ENCODE results near the gene PLCXD3.

Gene PLCXD3

DNA sequence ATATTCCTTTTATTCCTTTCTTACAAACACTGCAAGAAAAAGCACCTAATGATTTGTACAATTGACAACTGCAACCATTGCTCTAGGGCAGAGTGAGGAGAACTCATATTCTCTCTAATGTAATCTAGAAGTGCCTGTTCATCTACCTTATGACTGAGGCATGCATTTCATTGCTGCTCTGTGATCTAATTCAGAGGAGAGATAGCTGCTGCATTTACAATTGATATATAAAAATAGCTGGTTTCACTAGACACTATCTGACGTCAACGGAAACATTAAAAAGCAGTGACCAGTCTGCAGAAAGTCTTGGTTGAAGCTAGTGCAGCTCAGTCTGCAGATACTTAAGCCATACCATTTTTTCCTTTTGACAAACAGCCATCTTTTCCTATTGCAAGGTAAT is 224.2 kb downstream of the PLCXD3 start:
- no peak for DNase-seq (ENCODE audit: low read depth)

GRCh38 chr5:41284938-41285337 is 225.5 kb downstream of the PLCXD3 start:
- no peak for DNase-seq (ENCODE audit: low read depth)

DNA sequence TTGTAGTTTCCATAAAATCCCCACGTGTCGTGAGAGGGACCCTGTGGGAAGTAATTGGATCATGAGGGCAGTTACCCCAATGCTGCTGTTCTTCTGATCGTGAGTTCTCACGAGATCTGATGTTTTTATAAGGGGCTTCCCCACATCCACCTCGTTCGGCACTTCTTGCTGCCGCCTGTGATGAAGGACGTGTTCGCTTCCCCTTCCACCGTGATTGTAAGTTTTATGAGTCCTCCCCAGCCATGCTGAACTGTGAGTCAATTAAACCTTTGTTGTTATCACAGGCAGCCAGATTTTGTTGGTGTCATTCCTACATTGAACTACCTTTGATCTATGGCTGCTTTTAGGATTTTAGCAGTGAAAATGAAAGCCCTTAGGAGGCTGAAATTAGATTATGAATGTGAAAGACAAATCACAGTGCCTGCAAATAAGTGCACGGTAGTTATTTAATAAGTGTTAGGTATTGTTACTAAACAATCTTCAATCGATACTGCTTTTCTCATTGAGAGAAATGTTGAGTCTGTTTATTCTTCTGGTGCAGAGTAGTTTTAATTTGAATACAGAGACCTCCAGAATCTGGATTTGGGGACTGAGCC is 229.1 kb downstream of the PLCXD3 start:
- DNase-seq (ENCODE audit: low read depth), result no peak

DNA sequence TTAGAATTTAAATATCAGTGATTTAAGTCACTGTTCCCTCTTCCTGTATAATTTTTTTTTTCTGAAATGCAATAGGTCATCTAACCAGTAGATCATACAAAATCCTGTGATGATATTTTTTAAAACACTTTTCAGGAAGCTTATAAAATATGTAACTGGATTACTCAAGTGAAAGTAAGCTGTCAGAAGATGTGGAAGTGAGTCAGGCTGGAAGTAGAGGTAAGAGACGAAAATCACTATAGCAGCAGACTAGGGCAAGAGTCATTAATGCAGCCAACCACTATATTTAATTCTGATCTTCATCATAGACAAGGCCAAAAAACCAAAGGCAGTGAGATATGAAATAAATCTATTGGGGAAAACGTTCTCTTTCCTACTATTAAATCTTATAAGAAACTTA is 231.4 kb downstream of the PLCXD3 start:
- no peak for DNase-seq (ENCODE audit: low read depth)

GRCh38 chr5:41277476-41278245 is 232.7 kb downstream of the PLCXD3 start:
- no peak for DNase-seq (ENCODE audit: low read depth)

DNA sequence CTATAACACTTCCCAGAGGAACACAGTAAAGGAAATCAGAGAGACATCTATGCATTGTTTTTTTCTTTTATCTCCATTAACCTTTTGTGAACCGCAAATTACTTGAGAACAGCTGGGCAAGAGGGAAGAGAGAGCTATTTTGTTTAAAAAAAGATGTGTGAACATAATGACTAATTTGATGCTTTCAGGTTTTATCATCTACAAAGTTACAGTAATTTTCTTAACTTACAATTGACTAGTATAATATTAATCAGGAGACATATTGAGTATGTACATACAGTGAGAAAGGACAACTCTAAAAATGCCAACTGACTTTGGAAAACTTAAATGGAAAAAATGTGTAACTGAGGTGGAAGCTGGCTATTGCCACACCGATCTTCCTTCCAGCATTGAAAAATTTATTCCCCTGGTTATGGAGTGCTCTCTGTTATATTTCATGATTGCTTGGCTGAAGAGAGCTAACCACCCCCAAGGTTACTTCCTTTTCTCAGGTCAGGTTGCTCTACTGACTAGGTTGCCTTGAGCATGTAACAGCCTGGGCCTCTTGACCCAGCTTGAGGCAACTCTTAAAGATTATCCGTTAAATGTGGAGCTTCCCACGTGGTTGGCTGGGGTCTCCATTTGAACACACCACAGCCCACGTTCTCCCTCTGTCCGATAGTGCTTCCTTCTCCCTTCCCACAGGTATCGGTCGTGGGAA is 234.4 kb downstream of the PLCXD3 start:
- no peak for DNase-seq (ENCODE audit: low read depth)

DNA sequence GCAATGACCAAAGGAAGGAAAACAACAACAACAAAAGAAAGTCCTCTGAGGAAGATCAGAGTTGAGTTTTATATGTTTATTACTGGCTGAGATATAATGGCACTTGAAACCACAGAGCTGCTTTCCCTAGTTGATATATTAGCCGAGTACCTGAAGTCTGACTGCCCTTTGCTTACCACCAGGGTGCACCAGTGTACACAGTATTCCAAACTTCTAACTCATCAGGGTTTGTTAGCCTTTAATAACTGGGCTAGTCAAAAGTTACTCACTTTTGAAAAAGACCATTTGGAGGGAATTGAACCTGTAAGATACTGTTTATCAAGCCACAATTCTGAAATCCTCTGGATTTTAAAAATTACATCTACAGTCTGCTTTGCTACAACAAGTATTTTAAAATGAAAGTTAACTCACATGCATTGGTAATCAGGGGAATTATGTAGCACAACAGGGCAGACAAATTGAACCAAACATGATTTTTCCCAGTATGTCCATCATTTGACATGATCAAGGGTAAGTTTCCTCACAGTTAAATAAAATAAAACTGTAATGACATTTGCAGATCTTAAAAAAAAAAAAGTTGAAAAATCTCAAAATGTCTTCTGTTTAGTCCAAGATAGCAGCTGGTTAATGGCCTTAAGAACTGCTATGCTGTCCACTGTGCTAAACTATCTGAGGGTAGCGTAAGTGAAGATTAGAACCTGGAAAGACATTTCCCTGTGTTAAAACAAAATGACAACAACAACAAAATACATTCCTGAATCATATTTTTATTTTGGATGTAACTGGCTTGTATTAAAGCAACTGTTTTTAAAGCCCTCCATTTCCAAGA is 239.8 kb downstream of the PLCXD3 start:
- DNase-seq (ENCODE audit: low read depth), result no peak

DNA sequence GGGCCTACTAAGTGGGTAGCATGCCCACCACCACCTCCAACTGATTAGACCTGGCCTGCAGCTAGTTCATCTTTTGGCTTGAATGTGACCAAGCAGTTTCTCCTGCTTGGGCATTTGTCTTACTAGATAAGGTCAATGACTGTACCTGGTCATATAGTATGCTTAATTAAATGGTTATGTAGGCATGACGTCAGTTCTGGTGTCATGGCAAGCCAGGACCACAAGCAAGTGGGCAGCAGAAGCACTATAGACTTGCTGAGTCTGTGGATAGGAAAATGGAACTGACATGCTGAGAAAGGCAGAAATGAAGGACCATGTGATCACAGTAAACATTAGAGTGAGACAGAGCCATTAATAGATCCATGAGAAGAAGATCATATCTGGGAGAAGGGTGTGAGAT is 241.5 kb downstream of the PLCXD3 start:
- DNase-seq (ENCODE audit: low read depth), result no peak

- no peak for DNase-seq (ENCODE audit: low read depth)
These were observed 244.0 kb downstream of the PLCXD3 start for GRCh38 chr5:41266377-41266776.

GRCh38 chr5:41264019-41264418 is 246.4 kb downstream of the PLCXD3 start:
- DNase-seq (ENCODE audit: low read depth), result no peak

GRCh38 chr5:41263335-41263734 is 247.1 kb downstream of the PLCXD3 start:
- DNase-seq (ENCODE audit: low read depth), result no peak
